Activated CD4-positive, alpha-beta T cell treated with anti-CD3 and anti-CD28 coated beads, Interleukin-2, amount 10 ng/mL, durations not matched to agents 24 days and 14 days (primary cell): ENCODE measurements around the gene PER2. TPM values are rescaled to one million over a fixed set of nuclear protein-coding genes. Genes with fewer than 3 reads are reported as not detected.
"Not testable (repeated sequence)": the region's sequence is repeated elsewhere in the genome, so short reads cannot be mapped to it uniquely, and the experiment has no call there.

Experiments
- DNase-seq: peaks from one replicate; pipeline ENCODE4 v3.0.0; 2022
- H3K27ac Mint-ChIP-seq: one replicate; pipeline ENCODE4 v1.8.0; 2022; ENCODE audit warnings: mild to moderate bottlenecking, mixed read lengths
- H3K27me3 Mint-ChIP-seq: one replicate; pipeline ENCODE4 v1.8.0; 2022; ENCODE audit warnings: mixed read lengths
- H3K36me3 Mint-ChIP-seq: one replicate; pipeline ENCODE4 v1.8.0; 2022; ENCODE audit warnings: low read depth, mild to moderate bottlenecking, mixed read lengths
- H3K4me1 Mint-ChIP-seq: one replicate; pipeline ENCODE4 v1.8.0; 2021; ENCODE audit warnings: mixed read lengths
- H3K4me3 Mint-ChIP-seq: one replicate; pipeline ENCODE4 v1.8.0; 2022; ENCODE audit warnings: mild to moderate bottlenecking, moderate library complexity, mixed read lengths
- H3K9me3 Mint-ChIP-seq: one replicate; pipeline ENCODE4 v1.8.0; 2021; ENCODE audit warnings: mixed read lengths
- intact Hi-C: fragments of 100-400 bp; cut with micrococcal nuclease; formaldehyde crosslinking; loops from one replicate; pipeline ENCODE4 v1.15.1; 2023
- total RNA-seq: library from RNA; stranded (reverse); gene quantifications from 2 replicates; pipeline ENCODE4 v1.2.3, GENCODE V29; 2022

The PER2 gene
- total RNA-seq, 1 donor from 2014 or later: 18.3 TPM

GRCh38 chr2:238322001-238322411 lies 33.6 kb upstream of the PER2 start:
- intact Hi-C loops: no loop called here
- DNase-seq: no peak
- Mint-ChIP-seq H3K4me1 (peaks cover 10% of the 10 kb centered on the region), H3K36me3 (no peaks in the 10 kb centered on the region), H3K9me3 (no peaks in the 10 kb centered on the region), H3K27ac (no peak overlapping the region), H3K4me3 (peak overlapping the region; percentile 76), H3K27me3 (peaks cover 14% of the 10 kb centered on the region)

GRCh38 chr2:238321467-238321866 lies 33.1 kb upstream of the PER2 start:
- intact Hi-C loops: no loop called here
- Mint-ChIP-seq H3K36me3 (no peaks in the 10 kb centered on the region), H3K4me3 (peak overlapping the region; percentile 76), H3K9me3 (no peaks in the 10 kb centered on the region), H3K27me3 (peaks cover 15% of the 10 kb centered on the region), H3K27ac (no peak overlapping the region), H3K4me1 (peaks cover 10% of the 10 kb centered on the region)
- DNase-seq: no peak

GRCh38 chr2:238320648-238321281 lies 32.4 kb upstream of the PER2 start:
- peaks cover 18% of the 10 kb centered on the region for H3K27me3 Mint-ChIP-seq
- H3K4me3 Mint-ChIP-seq: peak overlapping the region; percentile 76
- DNase-seq: no peak
- no peak overlapping the region for H3K27ac Mint-ChIP-seq
- intact Hi-C loops: loop anchor here (1.0 kb wide), 2 partner anchors 32 to 118 kb away; partner anchors contain the start of gene PER2
- H3K9me3 Mint-ChIP-seq: no peaks in the 10 kb centered on the region
- no peaks in the 10 kb centered on the region for H3K36me3 Mint-ChIP-seq
- peaks cover 10% of the 10 kb centered on the region for H3K4me1 Mint-ChIP-seq

- no peaks in the 10 kb centered on the region for H3K9me3 Mint-ChIP-seq
- H3K4me3 Mint-ChIP-seq: peak within 1 kb of the TSS; percentile 76
- peaks cover 18% of the 10 kb centered on the region for H3K27me3 Mint-ChIP-seq
- peak; percentile 97 for DNase-seq
- peaks cover 10% of the 10 kb centered on the region for H3K4me1 Mint-ChIP-seq
- H3K36me3 Mint-ChIP-seq: no peaks in the 10 kb centered on the region
- intact Hi-C loops: loop anchor here (1.0 kb wide), 2 partner anchors 32 to 118 kb away; partner anchors contain the start of gene PER2
- H3K27ac Mint-ChIP-seq: no peak within 1 kb of the TSS
Measured at GRCh38 chr2:238320246-238320647, 31.8 kb upstream of the PER2 start, which contains the start of gene TRAF3IP1. TRAF3IP1 (plus strand) TSS chr2:238320518; CDS start chr2:238320663, 145 bp downstream.

GRCh38 chr2:238315031-238315595 lies 26.7 kb upstream of the PER2 start:
- Mint-ChIP-seq H3K4me1 (peaks cover 4% of the 10 kb centered on the region), H3K27me3 (peaks cover 18% of the 10 kb centered on the region), H3K36me3 (no peaks in the 10 kb centered on the region), H3K9me3 (no peaks in the 10 kb centered on the region), H3K4me3 (no peak overlapping the region), H3K27ac (no peak overlapping the region)
- intact Hi-C loops: no loop called here
- DNase-seq: no peak

- peaks cover 18% of the 10 kb centered on the region for H3K27me3 Mint-ChIP-seq
- peaks cover under 1% of the 10 kb centered on the region for H3K4me1 Mint-ChIP-seq
- no peak for DNase-seq
- no peak overlapping the region for H3K4me3 Mint-ChIP-seq
- no peak overlapping the region for H3K27ac Mint-ChIP-seq
- no peaks in the 10 kb centered on the region for H3K9me3 Mint-ChIP-seq
- intact Hi-C loops: no loop called here
- H3K36me3 Mint-ChIP-seq: no peaks in the 10 kb centered on the region
Measured at GRCh38 chr2:238314576-238314975, 26.2 kb upstream of the PER2 start.

GRCh38 chr2:238313991-238314350 lies 25.6 kb upstream of the PER2 start:
- no peak for DNase-seq
- no peak overlapping the region for H3K27ac Mint-ChIP-seq
- H3K4me1 Mint-ChIP-seq: no peaks in the 10 kb centered on the region
- no peaks in the 10 kb centered on the region for H3K36me3 Mint-ChIP-seq
- peaks cover 16% of the 10 kb centered on the region for H3K27me3 Mint-ChIP-seq
- H3K4me3 Mint-ChIP-seq: no peak overlapping the region
- intact Hi-C loops: no loop called here
- H3K9me3 Mint-ChIP-seq: no peaks in the 10 kb centered on the region

- intact Hi-C loops: no loop called here
- Mint-ChIP-seq H3K36me3 (no peaks in the 10 kb centered on the region), H3K4me3 (no peak overlapping the region), H3K27me3 (peaks cover 15% of the 10 kb centered on the region), H3K9me3 (no peaks in the 10 kb centered on the region), H3K27ac (no peak overlapping the region), H3K4me1 (no peaks in the 10 kb centered on the region)
- DNase-seq: no peak
Measured at GRCh38 chr2:238313289-238313990, 25.0 kb upstream of the PER2 start.

- H3K27me3 Mint-ChIP-seq, H3K4me3 Mint-ChIP-seq, intact Hi-C loops: not testable (repeated sequence)
Measured at GRCh38 chr2:238310721-238311120, 22.3 kb upstream of the PER2 start.

GRCh38 chr2:238308177-238308576 lies 19.8 kb upstream of the PER2 start:
- Mint-ChIP-seq H3K4me1 (no peaks in the 10 kb centered on the region), H3K36me3 (no peaks in the 10 kb centered on the region), H3K4me3 (no peak overlapping the region)

More at GRCh38 chr2:238310721-238311120, 22.3 kb upstream of the PER2 start:
- H3K9me3 Mint-ChIP-seq, H3K36me3 Mint-ChIP-seq, H3K4me1 Mint-ChIP-seq, H3K27ac Mint-ChIP-seq, DNase-seq: not testable (repeated sequence)

GRCh38 chr2:238306672-238306998 lies 18.2 kb upstream of the PER2 start:
- intact Hi-C loops: no loop called here
- no peak overlapping the region for H3K4me3 Mint-ChIP-seq
- H3K27ac Mint-ChIP-seq: no peak overlapping the region
- no peaks in the 10 kb centered on the region for H3K36me3 Mint-ChIP-seq
- no peaks in the 10 kb centered on the region for H3K9me3 Mint-ChIP-seq
- peaks cover 5% of the 10 kb centered on the region for H3K27me3 Mint-ChIP-seq
- H3K4me1 Mint-ChIP-seq: no peaks in the 10 kb centered on the region
- no peak for DNase-seq

More at GRCh38 chr2:238308177-238308576, 19.8 kb upstream of the PER2 start:
- no peak for DNase-seq
- Mint-ChIP-seq H3K27me3 (peaks cover 1% of the 10 kb centered on the region), H3K9me3 (no peaks in the 10 kb centered on the region), H3K27ac (no peak overlapping the region)
- intact Hi-C loops: no loop called here

- intact Hi-C loops: no loop called here
- no peaks in the 10 kb centered on the region for H3K9me3 Mint-ChIP-seq
- H3K4me1 Mint-ChIP-seq: no peaks in the 10 kb centered on the region
Measured at GRCh38 chr2:238305965-238306671, 17.7 kb upstream of the PER2 start.

GRCh38 chr2:238305092-238305862 lies 16.9 kb upstream of the PER2 start:
- Mint-ChIP-seq H3K36me3 (no peaks in the 10 kb centered on the region), H3K4me3 (no peak overlapping the region), H3K9me3 (no peaks in the 10 kb centered on the region), H3K27me3 (peaks cover 7% of the 10 kb centered on the region), H3K4me1 (no peaks in the 10 kb centered on the region), H3K27ac (no peak overlapping the region)
- intact Hi-C loops: no loop called here
- no peak for DNase-seq

More at GRCh38 chr2:238305965-238306671, 17.7 kb upstream of the PER2 start:
- no peak for DNase-seq
- peaks cover 3% of the 10 kb centered on the region for H3K27me3 Mint-ChIP-seq
- no peak overlapping the region for H3K27ac Mint-ChIP-seq
- no peaks in the 10 kb centered on the region for H3K36me3 Mint-ChIP-seq
- H3K4me3 Mint-ChIP-seq: no peak overlapping the region
